GM19452 (cell line): ENCODE results near the gene PPP6R3.
"Not testable (repeated sequence)": the region's sequence is repeated elsewhere in the genome, so short reads cannot be mapped to it uniquely, and the experiment has no call there.

Source experiments
- ATAC-seq: cut with Tn5 transposase; IDR thresholded peaks from one replicate; pipeline ENCODE4 v1.9.1; 2021; ENCODE audit not compliant: unreplicated experiment

PPP6R3 gene

DNA sequence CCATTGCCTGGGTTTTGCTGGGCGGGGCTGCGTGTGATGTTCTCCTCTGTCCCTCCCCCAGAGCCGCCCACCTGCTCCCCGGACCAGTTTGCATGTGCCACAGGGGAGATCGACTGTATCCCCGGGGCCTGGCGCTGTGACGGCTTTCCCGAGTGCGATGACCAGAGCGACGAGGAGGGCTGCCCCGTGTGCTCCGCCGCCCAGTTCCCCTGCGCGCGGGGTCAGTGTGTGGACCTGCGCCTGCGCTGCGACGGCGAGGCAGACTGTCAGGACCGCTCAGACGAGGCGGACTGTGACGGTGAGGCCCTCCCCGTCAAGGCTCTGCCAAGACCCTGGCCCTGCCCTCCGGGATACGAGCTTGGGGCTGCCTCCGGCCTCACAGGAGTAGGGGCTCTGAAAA lies 27.0 kb upstream of the PPP6R3 start:
- ATAC-seq, result no peak

DNA sequence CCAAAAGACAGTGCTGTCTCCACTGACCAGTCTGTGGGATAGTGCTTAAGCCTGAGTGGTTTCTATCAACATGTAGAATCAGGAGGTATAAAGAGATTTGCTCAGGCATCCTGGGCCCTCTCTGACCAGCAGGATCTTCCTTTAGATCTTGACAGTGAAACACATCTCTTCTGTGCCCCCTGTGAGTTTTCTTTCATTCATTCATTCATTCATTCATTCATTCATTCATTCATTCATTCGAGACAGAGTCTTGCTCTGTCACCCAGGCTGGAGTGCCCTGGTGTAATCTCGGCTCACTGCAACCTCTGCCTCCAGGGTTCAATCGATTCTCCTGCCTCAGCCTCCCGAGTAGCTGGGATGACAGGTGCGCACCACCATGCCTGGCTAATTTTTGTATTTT lies 26.4 kb upstream of the PPP6R3 start:
- not testable (repeated sequence) for ATAC-seq

DNA sequence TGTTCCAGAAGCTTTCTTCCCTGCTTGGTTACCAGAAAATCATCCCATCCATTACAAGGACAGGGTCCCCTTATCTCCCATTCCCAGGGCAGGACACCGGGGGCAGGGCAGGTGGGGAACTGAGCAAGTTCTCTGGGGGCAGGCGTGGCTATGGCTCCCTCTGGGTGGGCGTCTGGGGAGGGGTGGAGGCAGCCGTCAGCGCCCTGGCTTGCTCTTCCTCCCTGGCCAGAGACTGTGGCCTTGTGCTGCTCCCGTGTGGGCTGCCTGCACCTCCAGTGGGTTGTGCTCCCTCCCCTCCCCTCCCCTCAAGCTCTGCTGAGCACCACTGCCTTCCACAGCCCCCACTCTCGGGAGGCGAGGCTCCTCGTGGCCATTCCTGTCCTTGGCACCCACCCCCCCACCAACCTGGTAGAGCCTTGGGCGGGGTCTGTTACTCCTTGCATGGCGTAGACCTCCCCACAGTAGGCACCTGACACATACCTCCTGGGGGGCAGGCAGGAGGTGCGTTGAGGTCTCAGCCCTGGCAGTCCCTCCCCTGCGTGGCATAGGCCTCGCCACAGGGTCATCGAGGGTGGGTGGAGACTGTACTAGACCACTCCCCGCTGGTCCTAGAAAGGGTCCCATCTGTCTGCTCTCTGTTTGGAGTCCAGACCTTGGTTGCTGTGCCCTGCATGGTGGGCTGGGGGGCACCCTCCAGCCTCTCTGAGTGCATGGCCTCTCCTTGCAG lies 24.2 kb upstream of the PPP6R3 start:
- no peak for ATAC-seq

DNA sequence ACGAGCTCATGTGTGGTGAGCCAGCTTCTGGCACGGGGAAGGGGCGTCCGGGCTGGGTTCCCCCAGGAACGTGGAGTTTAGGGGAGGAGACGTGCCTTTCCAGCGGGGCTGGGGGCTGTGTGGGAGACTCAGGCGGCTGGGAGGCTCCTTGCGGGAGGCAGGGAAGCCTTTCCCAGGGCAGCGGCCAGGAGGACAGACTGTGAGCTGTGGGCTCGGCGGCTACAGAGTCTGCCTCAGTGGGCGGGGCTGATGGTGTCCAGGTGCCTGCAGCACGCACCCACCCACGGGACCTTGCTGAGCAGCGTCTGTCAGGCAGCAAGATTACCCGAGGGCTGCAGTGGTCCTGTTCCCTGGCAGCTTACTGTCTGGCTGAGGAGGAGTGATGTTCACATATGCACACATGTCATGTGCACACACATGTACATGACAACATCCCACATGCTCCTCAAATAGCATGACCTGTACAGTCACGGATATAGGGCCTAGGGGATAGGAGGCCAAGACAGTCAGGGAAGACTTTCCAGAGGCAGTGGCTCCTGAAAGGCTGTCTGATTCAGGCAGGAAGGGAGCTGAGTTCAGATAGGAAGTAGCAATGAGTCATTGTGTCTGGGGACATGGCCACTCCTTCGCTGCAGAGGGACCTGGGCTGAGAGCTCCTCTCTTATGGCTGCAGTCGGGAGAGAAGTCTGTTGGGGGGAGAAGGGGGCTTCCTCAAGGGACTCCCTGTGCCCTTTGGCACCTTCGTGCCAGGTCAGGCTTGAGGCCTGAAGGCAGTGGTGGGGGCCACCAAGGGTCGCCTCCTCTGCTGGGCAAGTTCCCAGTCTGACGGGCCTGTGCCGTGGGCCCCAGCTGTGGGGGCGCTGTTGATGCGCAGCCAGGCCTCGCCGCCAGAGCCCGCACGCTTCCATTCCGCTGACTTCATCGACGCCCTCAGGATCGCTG lies 23.3 kb upstream of the PPP6R3 start:
- no peak for ATAC-seq

DNA sequence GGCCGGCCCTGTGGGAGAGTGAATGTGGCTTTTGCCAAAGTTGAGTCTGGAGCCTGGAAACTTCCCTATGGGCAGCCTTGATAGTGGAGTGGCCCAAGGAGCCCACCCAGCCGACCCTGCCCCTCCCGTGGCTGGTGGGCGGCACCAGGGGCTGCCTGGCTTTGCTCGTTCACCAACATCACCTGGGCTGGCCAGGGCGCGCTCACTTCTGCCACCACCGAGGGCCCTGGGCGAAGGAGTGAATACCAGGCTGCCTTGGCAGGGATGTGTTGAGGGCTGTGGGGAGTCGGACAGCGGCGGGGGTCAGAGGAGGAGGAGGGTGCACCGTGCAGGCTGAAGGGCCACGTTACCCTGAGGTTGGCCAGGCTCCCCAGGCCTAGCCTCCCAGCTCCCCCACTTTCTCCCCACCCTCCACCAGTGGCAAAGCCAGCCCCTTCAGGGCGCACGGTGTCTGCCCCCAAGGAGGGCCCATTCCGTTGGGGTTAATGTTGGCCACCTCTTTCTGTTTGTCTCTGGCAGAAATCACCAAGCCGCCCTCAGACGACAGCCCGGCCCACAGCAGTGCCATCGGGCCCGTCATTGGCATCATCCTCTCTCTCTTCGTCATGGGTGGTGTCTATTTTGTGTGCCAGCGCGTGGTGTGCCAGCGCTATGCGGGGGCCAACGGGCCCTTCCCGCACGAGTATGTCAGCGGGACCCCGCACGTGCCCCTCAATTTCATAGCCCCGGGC lies 22.5 kb upstream of the PPP6R3 start:
- ATAC-seq, result no peak

DNA sequence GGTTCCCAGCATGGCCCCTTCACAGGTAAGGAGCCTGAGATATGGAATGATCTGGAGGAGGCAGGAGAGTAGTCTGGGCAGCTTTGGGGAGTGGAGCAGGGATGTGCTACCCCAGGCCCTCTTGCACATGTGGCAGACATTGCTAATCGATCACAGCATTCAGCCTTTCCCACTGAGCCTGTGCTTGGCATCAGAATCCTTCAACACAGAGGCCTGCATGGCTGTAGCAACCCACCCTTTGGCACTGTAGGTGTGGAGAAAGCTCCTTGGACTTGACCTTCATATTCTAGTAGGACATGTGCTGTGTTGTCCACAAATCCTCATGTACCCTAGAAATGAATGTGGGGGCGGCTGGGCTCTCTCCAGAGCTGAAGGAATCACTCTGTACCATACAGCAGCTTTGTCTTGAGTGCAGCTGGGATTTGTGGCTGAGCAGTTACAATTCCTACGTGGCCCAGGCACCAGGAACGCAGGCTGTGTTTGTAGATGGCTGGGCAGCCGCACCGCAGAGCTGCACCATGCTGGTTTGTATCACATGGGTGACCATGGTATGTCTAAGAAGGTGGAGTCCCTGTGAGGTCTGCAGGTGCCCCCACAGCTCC lies 21.8 kb upstream of the PPP6R3 start:
- no peak for ATAC-seq

DNA sequence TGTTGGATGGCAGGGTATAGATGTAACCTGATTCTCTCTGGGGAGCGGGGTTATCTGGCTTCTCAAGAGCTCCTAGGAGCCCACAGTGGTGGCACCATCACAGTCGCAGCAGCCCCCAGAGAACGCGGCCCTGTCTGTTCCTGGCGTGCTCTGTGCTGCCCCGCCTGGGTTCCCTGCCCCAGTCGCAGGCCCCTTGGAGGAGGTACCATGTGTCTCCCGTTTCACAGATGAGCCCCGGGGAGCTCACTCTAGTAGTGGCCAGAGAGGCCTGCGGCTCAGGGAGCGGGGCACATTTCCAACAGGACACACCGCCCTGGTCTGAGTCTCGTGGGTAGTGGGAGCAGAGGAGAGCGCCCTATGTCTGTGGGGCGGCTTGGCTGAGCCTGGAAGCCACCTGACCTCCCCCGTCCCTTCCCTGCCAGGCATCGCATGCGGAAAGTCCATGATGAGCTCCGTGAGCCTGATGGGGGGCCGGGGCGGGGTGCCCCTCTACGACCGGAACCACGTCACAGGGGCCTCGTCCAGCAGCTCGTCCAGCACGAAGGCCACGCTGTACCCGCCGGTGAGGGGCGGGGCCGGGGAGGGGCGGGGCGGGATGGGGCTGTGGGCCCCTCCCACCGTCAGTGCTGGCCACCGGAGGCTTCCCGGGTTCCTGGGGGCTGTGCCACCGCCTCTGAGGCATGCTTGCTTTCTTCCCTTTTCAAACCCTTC lies 21.0 kb upstream of the PPP6R3 start:
- no peak for ATAC-seq

DNA sequence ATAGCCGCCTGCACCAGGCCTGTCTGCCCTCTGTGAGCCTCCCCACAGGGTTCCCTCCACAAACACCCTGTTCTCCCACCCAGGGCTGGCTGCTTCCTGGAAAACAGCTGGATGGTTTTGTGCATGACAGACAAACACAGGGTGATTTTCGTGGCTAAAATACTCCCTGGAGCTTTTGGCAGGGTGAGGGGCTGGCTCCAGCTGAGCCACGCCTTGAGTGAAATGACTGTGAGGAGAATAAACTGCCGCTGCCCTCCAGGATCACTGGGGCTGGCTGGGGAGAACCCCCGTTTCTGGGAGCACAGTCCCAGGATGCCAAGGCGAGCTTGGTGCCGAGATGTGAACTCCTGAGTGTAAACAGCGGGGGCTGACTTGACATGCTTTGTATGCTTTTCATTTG lies 20.3 kb upstream of the PPP6R3 start:
- no peak for ATAC-seq

DNA sequence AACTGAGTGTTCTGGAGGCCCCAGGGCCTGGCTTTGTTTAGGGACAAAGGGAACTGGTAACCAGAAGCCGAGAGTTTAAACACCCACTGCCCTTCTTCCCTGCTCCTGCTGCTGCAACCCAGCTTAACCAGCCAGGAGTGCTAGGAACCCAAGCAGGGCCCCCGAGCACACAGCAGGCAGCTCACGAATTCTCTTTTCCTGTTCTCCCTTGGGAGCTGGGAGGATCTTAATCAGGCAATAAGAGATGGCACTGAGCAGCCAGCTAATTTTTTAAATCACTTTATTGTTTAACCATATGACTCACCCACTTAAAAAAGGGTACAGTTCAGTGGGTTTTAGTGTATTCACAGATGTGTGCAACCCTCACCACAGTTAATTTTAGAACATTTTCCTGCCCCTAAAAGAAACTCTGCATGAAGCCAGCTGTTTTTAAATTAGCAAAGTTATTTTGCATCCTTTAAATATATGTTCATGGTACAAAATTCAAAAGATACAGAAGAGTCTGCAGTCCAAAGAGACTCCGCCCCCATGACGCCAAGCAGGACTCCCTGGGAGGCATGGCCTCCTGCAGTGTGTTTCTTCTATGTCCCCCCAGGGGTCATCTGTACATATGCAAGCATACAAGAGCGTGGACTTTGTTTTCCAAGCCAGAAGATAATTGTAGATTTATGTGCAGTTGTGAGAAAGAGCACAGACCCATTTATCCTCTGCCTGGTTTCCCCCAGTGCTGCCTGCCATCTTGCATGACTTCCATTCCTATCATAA lies 18.9 kb upstream of the PPP6R3 start:
- ATAC-seq, result no peak

DNA sequence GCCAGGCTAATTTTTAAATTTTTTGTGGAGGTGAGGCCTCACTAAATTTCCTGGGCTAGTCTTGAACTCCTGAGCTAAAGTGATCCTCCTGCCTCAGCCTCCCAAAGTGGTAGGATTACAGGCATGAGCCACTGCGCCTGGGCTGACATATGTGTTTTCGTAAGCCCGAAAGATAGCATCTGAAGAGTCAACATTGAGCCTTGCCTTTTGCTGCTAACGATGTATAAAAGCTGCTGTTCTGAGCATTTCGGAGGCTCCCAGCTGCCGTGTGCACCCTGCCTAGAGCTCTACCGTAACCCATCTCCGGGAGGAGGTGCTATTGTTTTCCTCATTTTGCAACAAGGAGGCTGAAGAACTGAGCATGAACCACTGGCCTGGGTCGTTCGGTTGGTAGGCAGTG lies 18.1 kb upstream of the PPP6R3 start:
- no peak for ATAC-seq

DNA sequence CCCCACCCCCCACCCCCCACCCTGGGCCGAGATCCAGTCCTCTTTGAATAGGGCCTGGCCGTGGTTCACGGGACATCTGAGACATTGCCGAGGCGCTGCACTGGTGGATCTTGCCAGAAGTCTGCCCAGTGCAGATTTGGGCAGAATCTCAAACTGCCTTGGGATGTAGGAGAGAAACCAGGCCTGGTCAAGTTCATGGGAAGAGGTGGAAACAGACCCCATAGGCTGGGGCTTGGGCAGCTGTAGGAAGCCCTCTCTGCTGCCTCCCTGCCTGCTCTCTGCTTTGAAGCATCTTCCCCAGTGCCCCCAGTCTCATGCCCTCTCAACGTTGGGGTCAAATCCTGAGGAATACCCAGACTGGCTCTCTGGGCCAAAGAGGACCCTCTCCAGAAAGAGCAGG lies 16.0 kb upstream of the PPP6R3 start:
- ATAC-seq, result no peak

DNA sequence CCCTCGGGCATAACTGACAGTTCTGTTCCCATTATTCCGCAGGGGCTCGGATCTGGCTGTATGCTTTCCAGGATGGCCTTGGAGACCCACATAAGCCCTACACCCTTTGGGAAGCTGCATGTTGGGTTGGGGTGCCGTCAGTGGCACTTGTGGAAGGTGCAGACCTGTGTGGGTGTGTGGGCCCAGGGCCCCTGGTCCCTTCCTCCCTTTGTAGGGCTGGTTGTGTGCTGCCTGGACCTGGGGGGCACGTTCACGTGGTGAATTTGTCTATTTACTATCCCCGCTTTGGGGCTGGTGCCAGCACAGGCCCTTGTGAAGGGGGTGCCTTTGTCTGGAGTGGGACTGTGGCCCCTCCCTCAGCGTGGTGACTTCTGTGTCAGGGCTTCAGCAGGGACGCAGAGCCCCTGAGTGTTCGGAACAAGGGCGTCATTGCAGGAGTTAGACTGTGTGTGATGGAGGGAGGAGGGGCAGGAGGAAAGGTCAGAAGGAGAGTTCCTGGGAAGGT lies 15.0 kb upstream of the PPP6R3 start:
- no peak for ATAC-seq

DNA sequence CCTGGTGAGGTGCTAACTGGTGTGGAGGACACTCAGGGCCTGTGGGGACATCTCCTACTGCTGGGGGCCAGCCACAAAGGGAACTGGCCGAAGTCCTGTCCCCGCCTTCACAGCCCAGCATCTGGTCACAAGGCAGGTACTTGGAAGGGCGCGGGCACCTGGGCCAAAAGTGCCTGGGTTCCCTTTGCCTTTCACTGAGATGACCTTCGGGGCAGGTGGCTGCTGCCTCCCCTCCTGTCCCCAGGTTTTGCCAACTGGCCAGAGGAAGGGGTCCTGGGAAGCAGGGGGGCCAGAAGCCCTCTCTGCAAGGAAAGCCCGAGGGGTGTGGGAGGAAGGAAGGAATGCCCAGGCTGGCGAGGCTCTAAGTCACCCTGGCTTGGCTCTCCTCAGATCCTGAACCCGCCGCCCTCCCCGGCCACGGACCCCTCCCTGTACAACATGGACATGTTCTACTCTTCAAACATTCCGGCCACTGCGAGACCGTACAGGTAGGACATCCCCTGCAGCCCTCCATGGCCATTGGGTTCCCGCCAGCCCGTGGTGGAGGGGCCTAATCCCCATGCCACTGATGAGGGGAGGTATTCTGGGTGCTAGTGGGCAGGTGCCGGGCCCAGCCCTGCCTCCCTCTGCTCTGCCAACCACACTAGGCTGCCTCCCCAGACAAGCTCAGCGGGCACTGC lies 14.4 kb upstream of the PPP6R3 start:
- ATAC-seq, result no peak

DNA sequence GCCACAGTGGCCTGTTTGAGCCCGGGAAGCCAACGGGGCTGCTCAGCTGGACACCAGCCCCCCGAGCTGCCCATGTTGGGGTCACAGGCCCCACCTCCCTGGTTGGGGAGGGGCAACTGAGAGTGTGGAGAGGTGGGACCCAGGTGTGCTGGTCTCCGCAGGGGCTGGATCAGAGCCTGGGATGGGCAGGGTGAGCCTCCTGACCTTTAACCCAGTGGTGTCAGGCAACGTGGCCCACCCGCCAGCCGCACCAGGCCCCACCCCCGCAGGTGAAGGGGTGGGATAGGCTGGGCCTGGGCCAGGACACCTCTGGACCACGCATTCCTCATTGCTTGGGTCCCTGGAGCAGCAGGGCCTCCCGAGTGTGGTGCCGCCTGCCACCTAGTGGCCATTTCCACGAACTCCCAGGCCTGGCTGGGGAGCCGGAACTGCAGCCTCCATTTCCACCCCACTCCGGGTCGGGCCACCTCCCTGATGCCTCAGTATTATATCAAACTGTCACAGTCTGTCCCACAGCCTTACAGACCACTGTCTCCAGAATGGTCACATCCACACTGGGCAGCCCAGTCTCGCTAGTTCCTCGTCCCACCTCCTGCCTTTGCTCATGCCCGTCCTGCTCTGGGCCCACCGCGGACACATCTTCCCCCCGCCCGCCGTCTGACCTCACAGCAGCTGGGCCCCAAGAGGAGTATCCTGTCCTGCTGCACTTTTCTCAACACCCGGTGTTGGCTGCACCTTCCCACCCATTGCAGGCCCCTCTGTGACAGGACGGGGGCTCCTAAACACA lies 13.3 kb upstream of the PPP6R3 start:
- ATAC-seq, result no peak

DNA sequence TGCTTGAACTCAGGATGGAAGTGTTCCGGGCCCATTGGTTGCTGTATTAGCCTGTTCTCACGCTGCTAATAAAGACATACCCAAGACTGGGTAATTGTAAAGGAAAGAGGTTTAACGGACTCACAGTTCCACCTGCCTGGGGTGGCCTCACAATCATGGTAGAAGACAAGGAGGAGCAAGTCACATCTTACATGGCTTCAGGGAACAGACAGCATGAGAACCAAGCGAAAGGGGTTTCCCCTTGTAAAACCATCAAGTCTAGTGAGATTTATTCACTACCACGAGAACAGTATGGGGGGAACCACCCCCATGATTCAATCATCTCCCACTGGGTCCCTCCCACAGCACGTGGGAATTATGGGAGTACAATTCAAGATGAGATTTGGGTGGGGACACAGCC lies 12.6 kb upstream of the PPP6R3 start:
- ATAC-seq, result not testable (repeated sequence)

DNA sequence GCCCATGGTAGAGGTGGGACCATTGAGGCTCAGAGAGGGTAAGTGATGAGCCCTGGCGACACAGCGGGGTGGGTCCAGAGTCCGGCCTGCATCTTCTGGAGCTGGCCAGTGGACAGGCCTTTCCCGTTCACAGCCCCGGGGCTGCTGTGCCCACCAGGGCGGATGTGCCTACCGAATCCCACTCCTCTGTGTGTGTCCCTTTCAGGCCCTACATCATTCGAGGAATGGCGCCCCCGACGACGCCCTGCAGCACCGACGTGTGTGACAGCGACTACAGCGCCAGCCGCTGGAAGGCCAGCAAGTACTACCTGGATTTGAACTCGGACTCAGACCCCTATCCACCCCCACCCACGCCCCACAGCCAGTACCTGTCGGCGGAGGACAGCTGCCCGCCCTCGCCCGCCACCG lies 11.9 kb upstream of the PPP6R3 start:
- ATAC-seq, result no peak

DNA sequence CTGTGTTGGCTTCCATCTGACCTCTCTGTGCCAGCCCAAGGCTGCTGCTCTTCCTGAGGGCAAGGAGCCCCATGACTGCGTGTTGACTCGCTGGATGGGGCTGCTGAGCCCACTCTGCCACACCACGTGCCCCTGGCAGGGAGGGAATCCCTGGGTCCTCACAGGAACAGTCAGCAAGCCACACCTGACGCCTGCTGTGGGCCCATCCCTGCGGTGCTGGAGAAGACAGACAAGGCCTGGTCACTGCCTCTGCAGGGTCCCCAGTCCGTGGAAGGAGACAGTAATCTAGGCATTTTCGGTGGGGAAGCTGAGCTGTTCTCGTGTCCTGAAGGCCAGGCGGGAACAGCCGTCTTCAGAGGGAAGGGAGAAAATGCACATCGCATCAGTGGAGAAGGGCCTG lies 10.6 kb upstream of the PPP6R3 start:
- no peak for ATAC-seq

DNA sequence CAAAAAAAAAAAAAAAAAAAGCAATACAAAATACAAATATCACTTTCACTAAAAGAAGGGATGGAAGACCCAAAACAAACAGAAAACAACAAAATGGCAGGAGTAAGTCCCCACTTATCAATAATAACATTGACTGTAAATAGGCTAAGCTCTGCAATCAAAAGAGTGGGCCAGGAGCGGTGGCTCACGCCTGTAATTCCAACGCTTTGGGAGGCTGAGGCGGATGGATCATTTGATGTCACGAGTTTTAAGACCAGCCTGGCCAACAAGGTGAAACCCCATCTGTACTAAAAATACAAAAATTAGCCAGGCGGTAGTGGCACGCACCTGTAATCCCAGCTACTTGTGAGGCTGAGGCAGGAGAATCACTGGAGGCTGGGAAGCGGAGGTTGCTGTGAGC lies 9.8 kb upstream of the PPP6R3 start:
- no peak for ATAC-seq
